Measurements from ENCODE around the gene ERCC5.

ERCC5 gene

GRCh38 chr13:102846261-102847015, 606 bp downstream of the ERCC5 start:
- DNase-seq = peak; percentile 6 to 16 (median 14)

GRCh38 chr13:102847272-102848234, 1.7 kb downstream of the ERCC5 start:
- DNase-seq = no peak

- no peak for DNase-seq
Measured at GRCh38 chr13:102848956-102849355, 3.1 kb downstream of the ERCC5 start.

- DNase-seq = no peak
Measured at GRCh38 chr13:102852556-102852955, 6.7 kb downstream of the ERCC5 start.

GRCh38 chr13:102854675-102855074, 8.8 kb downstream of the ERCC5 start:
- no peak for DNase-seq

- DNase-seq = no peak
Measured at GRCh38 chr13:102856557-102856956, 10.7 kb downstream of the ERCC5 start.

- DNase-seq = no peak
Measured at GRCh38 chr13:102862624-102863210, 16.9 kb downstream of the ERCC5 start.

- no peak for DNase-seq
Measured at GRCh38 chr13:102863590-102863989, 17.8 kb downstream of the ERCC5 start.

- DNase-seq = no peak
Measured at GRCh38 chr13:102868366-102868936, 22.6 kb downstream of the ERCC5 start.

- DNase-seq = no peak
Measured at GRCh38 chr13:102869948-102870676, 24.3 kb downstream of the ERCC5 start.

GRCh38 chr13:102870677-102871415, 25.0 kb downstream of the ERCC5 start:
- peak; percentile 1 to 17 (median 8) for DNase-seq

- DNase-seq = no peak
Measured at GRCh38 chr13:102872131-102872530, 26.3 kb downstream of the ERCC5 start.

- no peak for DNase-seq
Measured at GRCh38 chr13:102872531-102872930, 26.7 kb downstream of the ERCC5 start.

- DNase-seq = no peak
Measured at GRCh38 chr13:102873653-102874052, 27.8 kb downstream of the ERCC5 start.

- DNase-seq = no peak
Measured at GRCh38 chr13:102875256-102875655, 29.4 kb downstream of the ERCC5 start.

GRCh38 chr13:102877303-102877702, 31.5 kb downstream of the ERCC5 start:
- no peak for DNase-seq

GRCh38 chr13:102878481-102878880, 32.6 kb downstream of the ERCC5 start:
- DNase-seq = no peak

GRCh38 chr13:102879793-102880499, 34.1 kb downstream of the ERCC5 start:
- DNase-seq = no peak

GRCh38 chr13:102881819-102882686, 36.2 kb downstream of the ERCC5 start:
- DNase-seq = no peak

- no peak for DNase-seq
Measured at GRCh38 chr13:102892503-102892902, 46.7 kb downstream of the ERCC5 start.
